ENCODE results near the gene TTLL11.

GRCh38 chr9:121840838-121841760, 252.0 kb downstream of the TTLL11 start:
- no peak for TF ChIP-seq CSDC2 (CRISPR knock-in tag; IDR thresholded peaks at IDR 0.05)
- no peak for TF ChIP-seq ZNF70 (CRISPR knock-in tag; IDR thresholded peaks at IDR 0.05)
- no peak for TF ChIP-seq ZFP30 (CRISPR knock-in tag; IDR thresholded peaks at IDR 0.05)
- no peak for TF ChIP-seq TOX (CRISPR knock-in tag; IDR thresholded peaks at IDR 0.05; ENCODE audit: borderline replicate concordance)
- TF ChIP-seq ZFP3 (CRISPR knock-in tag; IDR thresholded peaks at IDR 0.05), result no peak
- TF ChIP-seq RARB (CRISPR knock-in tag; IDR thresholded peaks at IDR 0.05), result no peak
- no peak for TF ChIP-seq ZC3H10 (CRISPR knock-in tag; IDR thresholded peaks at IDR 0.05)
- TF ChIP-seq, protein P1, sequence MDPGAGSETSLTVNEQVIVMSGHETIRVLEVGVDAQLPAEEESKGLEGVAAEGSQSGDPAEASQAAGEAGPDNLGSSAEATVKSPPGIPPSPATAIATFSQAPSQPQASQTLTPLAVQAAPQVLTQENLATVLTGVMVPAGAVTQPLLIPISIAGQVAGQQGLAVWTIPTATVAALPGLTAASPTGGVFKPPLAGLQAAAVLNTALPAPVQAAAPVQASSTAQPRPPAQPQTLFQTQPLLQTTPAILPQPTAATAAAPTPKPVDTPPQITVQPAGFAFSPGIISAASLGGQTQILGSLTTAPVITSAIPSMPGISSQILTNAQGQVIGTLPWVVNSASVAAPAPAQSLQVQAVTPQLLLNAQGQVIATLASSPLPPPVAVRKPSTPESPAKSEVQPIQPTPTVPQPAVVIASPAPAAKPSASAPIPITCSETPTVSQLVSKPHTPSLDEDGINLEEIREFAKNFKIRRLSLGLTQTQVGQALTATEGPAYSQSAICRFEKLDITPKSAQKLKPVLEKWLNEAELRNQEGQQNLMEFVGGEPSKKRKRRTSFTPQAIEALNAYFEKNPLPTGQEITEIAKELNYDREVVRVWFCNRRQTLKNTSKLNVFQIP (CRISPR knock-in tag; IDR thresholded peaks at IDR 0.05; ENCODE audit: borderline replicate concordance, low read depth), result no peak
- no peak for TF ChIP-seq ESRRG (CRISPR knock-in tag; IDR thresholded peaks at IDR 0.05)

Measured in SK-N-SH treated with all-trans-retinoic acid at 6 μM for 48 hours (cell line).